ENCODE data around the gene LAMTOR5.

DNA sequence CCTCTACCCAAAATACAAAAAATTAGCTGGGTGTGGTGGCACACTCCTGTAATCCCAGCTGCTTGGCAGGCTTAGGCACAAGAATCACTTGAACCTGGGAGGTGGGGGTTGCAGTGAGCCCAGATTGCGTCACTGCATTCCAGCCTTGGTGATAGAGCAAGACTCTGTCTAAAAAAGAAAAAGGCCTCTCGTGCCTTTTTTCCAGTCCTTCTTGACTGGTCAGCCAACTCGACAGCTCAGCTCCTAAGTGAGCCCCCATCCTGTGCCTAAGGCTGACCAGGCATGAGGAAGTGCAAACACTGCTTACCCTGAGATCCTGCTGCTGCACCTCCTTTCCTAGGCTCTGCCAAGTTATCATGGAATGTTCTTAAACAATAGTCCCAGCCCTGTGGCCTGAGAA, 33.4 kb upstream of the LAMTOR5 start:
- no peak for TF ChIP-seq TAF1 (IDR thresholded peaks at IDR 0.05; ENCODE audit: borderline replicate concordance, insufficient read depth, low read length)
- TF ChIP-seq SIN3A (IDR thresholded peaks at IDR 0.05; ENCODE audit: borderline replicate concordance, insufficient read depth, low read length) = no peak
- no peak for TF ChIP-seq POLR2AphosphoS5 (IDR thresholded peaks at IDR 0.05; ENCODE audit: low read depth, low read length)
- TF ChIP-seq FOXP2 (optimal IDR thresholded peaks at IDR 0.05; ENCODE audit: borderline replicate concordance, extremely low read depth, extremely low read length, insufficient read depth) = no peak
